RWPE2 (cell line): ENCODE results near the gene ADAMTS17.

ENCODE experiments used
- ATAC-seq: fragments of 200-7000 bp; cut with Tn5 transposase; 3 replicates; pipeline ENCODE4 v1.9.1; 2021; ENCODE audit warnings: low read depth
- DNase-seq: peaks from one replicate; pipeline ENCODE4 v3.0.0-alpha.2; 2020; ENCODE audit warnings: low spot score
- H3K27ac ChIP-seq: fragments of 450-650 bp; 2 replicates; pipeline ENCODE4 v1.5.1; 2017; ENCODE audit warnings: mild to moderate bottlenecking; ENCODE audit not compliant: poor library complexity, severe bottlenecking
- H3K27me3 ChIP-seq: fragments of 250-450 bp; sonication (Bioruptor Pico); 2 replicates; pipeline ENCODE4 v1.5.1; 2021; ENCODE audit warnings: mild to moderate bottlenecking, moderate library complexity; ENCODE audit not compliant: insufficient read depth, poor library complexity, severe bottlenecking
- H3K36me3 ChIP-seq: fragments of 250-450 bp; sonication (Bioruptor Pico); 2 replicates; pipeline ENCODE4 v1.5.1; 2020; ENCODE audit warnings: low read depth, mild to moderate bottlenecking, moderate library complexity
- H3K4me1 ChIP-seq: fragments of 250-450 bp; sonication (Bioruptor Pico); 2 replicates; pipeline ENCODE4 v1.5.1; 2021; ENCODE audit warnings: mild to moderate bottlenecking, moderate library complexity; ENCODE audit not compliant: insufficient read depth, poor library complexity, severe bottlenecking
- H3K4me3 ChIP-seq: fragments of 250-450 bp; sonication (Bioruptor Pico); 2 replicates; pipeline ENCODE4 v1.5.1; 2021; ENCODE audit warnings: mild to moderate bottlenecking, moderate library complexity; ENCODE audit not compliant: severe bottlenecking
- H3K9me3 ChIP-seq: fragments of 250-450 bp; sonication (Bioruptor Pico); 2 replicates; pipeline ENCODE4 v1.5.1; 2021; ENCODE audit warnings: mild to moderate bottlenecking, moderate library complexity; ENCODE audit not compliant: severe bottlenecking
- CTCF ChIP-seq: fragments of 450-650 bp; IDR thresholded peaks from one replicate; pipeline ENCODE4 v1.5.1; 2017; ENCODE audit warnings: mild to moderate bottlenecking, moderate library complexity; ENCODE audit not compliant: poor library complexity, severe bottlenecking

The ADAMTS17 gene

GRCh38 chr15:99956022-99956775, 385.6 kb downstream of the ADAMTS17 start:
- ATAC-seq (peak; percentile 60), DNase-seq (peak; percentile 79)
- no peak for TF ChIP-seq CTCF
- no peak overlapping the region for H3K27ac ChIP-seq
- H3K4me1 ChIP-seq = peaks cover 6% of the 10 kb centered on the region
- no peaks in the 10 kb centered on the region for H3K9me3 ChIP-seq
- H3K36me3 ChIP-seq = no peaks in the 10 kb centered on the region
- H3K4me3 ChIP-seq = no peak overlapping the region
- no peaks in the 10 kb centered on the region for H3K27me3 ChIP-seq

GRCh38 chr15:99955532-99955931, 386.2 kb downstream of the ADAMTS17 start:
- DNase-seq = peak; percentile 55
- H3K27me3 ChIP-seq = no peaks in the 10 kb centered on the region
- peaks cover 6% of the 10 kb centered on the region for H3K4me1 ChIP-seq
- no peak for TF ChIP-seq CTCF
- H3K9me3 ChIP-seq = no peaks in the 10 kb centered on the region
- no peak overlapping the region for H3K27ac ChIP-seq
- no peak overlapping the region for H3K4me3 ChIP-seq
- H3K36me3 ChIP-seq = no peaks in the 10 kb centered on the region
- ATAC-seq = no peak

- no peak for TF ChIP-seq CTCF
- H3K9me3 ChIP-seq = no peaks in the 10 kb centered on the region
- H3K4me3 ChIP-seq = no peak overlapping the region
- H3K27ac ChIP-seq = no peak overlapping the region
- peak; percentile 45 for DNase-seq
- no peak for ATAC-seq
- H3K4me1 ChIP-seq = peaks cover 6% of the 10 kb centered on the region
- no peaks in the 10 kb centered on the region for H3K36me3 ChIP-seq
- H3K27me3 ChIP-seq = no peaks in the 10 kb centered on the region
These were observed 386.6 kb downstream of the ADAMTS17 start for GRCh38 chr15:99955181-99955525.

GRCh38 chr15:99954361-99955180, 387.2 kb downstream of the ADAMTS17 start:
- ATAC-seq (no peak), DNase-seq (peak; percentile 59)
- Histone ChIP-seq H3K27me3 (no peaks in the 10 kb centered on the region), H3K27ac (no peak overlapping the region), H3K4me3 (no peak overlapping the region), H3K36me3 (no peaks in the 10 kb centered on the region), H3K9me3 (no peaks in the 10 kb centered on the region), H3K4me1 (peaks cover 6% of the 10 kb centered on the region)
- TF ChIP-seq CTCF = no peak
